HG03064 (cell line): ENCODE results near the gene ZNF180.
"Not testable (repeated sequence)": the region's sequence is repeated elsewhere in the genome, so short reads cannot be mapped to it uniquely, and the experiment has no call there.

Experiments
- ATAC-seq: cut with Tn5 transposase; IDR thresholded peaks from one replicate; pipeline ENCODE4 v1.9.1; 2021; ENCODE audit warnings: low read depth; ENCODE audit not compliant: unreplicated experiment

The ZNF180 gene

DNA sequence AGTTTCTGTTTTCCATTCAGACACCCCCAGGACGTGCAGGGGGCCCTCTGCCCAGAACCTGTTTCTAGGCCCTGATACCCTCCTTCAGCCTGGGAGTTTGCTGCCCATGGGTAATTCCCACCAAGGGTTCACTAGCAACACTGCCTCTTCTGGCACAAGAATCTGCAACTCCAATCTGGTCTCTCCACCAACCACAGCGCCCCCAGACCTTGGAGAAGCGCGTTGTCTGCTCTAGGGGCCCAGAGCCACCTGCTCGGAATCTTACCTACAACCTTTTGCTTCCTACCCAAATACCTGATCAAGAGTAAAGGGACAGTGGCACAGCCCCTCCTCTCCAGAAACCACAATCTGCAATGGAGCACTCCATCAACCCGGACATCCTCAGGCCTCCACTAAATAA lies 763 bp downstream of the ZNF180 start:
- ATAC-seq = no peak

- ATAC-seq = no peak
Measured at GRCh38 chr19:44498988-44499387, 1.3 kb downstream of the ZNF180 start.

GRCh38 chr19:44496711-44497110 lies 3.6 kb downstream of the ZNF180 start:
- no peak for ATAC-seq

DNA sequence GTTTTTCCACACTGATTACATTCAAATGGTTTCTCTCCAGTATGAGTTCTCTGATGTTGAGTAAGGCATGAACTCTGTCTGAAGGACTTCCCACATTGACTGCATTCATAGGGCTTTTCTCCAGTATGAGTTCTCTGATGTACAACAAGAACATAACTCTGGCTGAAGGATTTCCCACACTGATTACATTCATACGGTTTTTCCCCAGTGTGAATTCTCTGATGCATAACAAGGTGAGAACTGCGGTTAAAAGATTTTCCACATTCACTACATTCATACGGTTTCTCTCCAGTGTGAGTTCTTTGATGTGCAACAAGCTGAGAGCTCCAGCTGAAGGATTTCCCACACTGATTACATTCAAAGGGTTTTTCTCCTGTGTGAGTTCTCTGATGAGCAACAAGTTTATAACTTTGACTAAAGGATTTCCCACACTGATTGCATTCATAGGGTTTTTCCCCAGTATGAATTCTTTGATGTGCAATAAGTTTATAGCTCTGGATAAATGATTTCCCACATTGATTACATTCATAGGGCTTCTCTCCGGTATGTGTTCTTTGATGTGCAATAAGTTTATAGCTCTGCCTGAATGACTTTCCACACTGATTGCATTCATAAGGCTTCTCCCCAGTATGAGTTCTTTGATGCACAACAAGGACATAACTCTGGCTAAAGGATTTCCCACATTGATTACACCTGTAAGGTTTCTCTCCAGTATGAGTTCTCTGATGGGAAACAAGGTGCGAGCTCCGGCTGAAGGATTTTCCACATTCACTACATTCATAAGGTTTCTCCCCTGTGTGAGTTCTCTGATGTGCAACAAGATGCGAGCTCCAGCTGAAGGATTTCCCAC lies 23.5 kb downstream of the ZNF180 start:
- no peak for ATAC-seq

GRCh38 chr19:44468730-44469129 lies 31.6 kb downstream of the ZNF180 start:
- not testable (repeated sequence) for ATAC-seq

DNA sequence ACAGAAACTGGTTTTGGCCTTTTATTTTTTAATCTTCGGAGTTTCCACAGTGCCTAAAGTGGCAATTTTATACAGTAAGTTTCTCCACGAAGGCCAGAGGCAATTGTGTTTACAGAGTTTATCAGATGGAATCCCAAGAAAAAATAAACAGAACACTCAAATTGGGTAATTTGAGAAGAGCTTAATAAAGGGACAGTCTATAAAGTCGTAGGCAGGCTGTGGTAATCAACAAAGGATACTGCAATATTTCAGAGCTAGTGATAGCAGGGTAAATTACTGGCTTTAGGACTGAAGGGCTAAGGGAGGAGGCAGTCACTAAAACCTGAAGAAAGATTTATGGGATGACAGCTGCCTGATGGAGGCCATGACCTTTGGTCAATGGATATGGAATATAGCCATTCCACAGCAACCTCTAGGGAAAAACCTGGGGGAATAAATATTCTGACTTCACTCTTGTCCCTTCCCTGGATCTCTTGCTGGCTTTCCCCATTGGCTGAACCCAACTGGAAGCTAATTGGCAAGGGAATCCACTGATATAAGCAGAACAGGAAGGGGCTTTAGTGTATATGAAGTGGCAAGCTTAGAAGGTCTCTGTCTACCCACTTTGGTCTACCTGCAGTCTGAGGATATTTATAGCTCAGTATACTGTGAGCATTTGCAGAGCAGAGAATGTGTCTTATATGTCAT lies 37.6 kb downstream of the ZNF180 start:
- ATAC-seq = not testable (repeated sequence)

- ATAC-seq = not testable (repeated sequence)
Measured at GRCh38 chr19:44456016-44456415, 44.3 kb downstream of the ZNF180 start.

- ATAC-seq = no peak
Measured at GRCh38 chr19:44455100-44455499, 45.2 kb downstream of the ZNF180 start.

DNA sequence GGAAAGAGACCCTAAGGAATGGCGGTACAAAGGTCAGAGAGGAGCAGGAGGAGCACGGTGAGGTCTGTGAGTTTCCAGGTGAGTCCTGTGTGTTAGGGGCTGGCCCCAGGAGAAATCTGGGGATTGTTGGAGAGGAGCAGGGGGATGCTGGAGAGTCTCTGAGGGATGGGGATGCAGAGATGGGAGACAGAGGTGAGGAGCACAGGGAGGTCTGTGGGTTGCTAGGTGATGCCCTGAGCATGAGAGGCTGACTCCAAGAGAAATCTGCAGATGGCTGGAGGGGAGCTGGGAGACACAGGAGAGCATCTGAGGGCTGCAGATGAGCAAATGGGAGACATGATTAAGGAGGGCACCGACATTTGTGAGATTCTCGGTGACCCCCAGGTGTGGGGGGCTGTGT lies 48.0 kb downstream of the ZNF180 start:
- ATAC-seq = no peak

GRCh38 chr19:44451687-44452086 lies 48.6 kb downstream of the ZNF180 start:
- ATAC-seq = no peak

- ATAC-seq = no peak
Measured at GRCh38 chr19:44447916-44448674, 52.2 kb downstream of the ZNF180 start, which contains the start of gene ZNF229. Gene ZNF229, minus strand, starts transcription at chr19:44448472. Its CDS starts 5,625 bp downstream, at chr19:44442847.

DNA sequence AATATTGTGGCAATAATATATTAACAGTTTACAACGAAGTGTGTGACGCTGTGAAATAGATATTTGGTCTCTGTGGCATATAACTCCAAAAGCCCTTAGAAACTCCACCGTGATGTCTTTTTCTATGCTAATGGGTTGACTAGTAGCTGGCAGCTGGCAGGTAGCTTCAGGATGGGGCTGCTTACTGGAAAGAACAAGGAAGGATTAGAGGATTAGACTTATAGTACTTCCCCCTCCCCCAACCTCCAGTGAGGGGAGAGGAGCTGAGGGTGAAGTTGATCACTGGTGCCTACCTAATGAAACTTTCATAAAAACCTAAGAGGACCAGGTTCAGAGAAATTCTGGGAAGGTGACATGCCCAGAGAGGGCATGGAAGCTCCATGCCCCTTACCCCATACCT lies 61.9 kb downstream of the ZNF180 start:
- no peak for ATAC-seq

DNA sequence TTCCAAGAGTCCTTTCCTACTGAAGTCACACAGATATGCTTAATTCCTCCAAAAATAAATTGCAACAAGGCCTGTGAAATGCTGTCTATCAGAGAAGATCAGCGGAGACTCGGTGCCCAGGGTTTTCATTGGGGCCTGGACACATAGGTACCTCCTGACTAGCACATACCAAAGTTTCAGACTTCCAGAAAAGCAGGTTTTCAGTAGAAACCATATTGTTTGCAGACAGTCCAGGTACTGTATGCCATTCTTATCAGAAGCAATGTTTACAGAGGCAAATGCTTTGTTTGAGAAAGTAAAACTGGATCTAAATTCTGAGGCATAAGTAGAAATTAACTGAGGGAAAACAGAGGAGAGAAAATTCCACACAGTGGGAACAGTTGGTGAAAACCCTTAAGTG lies 64.9 kb downstream of the ZNF180 start:
- ATAC-seq = no peak

GRCh38 chr19:44430956-44431355 lies 69.4 kb downstream of the ZNF180 start:
- ATAC-seq = no peak
